Measurements from ENCODE around the gene MAP2K1.

Gene MAP2K1

DNA sequence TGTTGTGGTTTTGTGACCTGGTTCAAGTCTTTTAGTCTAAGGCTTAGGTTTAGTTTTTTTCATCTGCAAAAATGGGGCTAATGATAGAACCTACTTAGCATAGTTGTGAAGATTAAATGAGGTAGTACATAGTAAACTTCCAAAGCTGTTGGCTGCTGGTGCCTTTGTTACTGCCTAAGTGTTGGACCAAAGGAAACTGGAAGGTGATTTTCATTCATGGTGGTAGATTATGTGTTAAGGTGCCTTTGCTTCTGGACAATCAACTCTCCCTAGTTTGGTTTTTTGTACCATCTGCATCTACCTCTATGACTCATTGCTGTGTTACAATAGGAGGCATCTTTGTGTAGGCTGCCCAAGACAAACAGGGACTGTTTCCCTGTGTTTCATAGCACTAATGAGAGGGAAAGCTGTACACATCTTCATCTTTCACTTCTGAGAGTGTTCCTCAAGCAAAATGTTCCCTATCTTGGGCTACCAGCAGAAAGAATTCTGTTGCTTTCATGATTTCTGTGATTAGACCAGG lies 3.2 kb downstream of the MAP2K1 start:
- TF ChIP-seq CTCF (IDR thresholded peaks at IDR 0.05), result no peak

- no peak for TF ChIP-seq CTCF (IDR thresholded peaks at IDR 0.05)
Observed at GRCh38 chr15:66390678-66391077, 4.0 kb downstream of the MAP2K1 start.

DNA sequence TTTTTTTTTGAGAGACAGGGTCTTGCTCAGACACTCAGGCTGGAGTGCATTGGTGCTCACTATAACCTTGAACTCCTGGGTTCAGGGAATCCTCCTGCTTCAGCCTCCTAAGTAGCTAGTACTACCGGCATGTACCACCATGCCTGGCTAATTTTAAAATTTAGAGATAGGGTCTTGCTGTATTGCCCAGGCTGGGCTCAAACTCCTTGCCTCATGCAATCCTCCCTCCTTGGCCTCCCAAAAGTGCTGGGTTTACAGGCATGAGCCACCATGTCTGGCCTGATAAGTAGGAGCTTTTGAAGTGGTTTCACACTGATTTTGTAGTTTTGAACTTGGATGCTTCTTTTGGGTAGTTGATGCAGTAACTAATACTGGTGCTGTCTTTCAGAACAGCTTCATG lies 7.8 kb downstream of the MAP2K1 start:
- TF ChIP-seq CTCF (IDR thresholded peaks at IDR 0.05), result no peak

GRCh38 chr15:66394915-66395314 lies 8.2 kb downstream of the MAP2K1 start:
- no peak for TF ChIP-seq CTCF (IDR thresholded peaks at IDR 0.05)

GRCh38 chr15:66399276-66399675 lies 12.6 kb downstream of the MAP2K1 start:
- no peak for TF ChIP-seq CTCF (IDR thresholded peaks at IDR 0.05)

- no peak for TF ChIP-seq CTCF (IDR thresholded peaks at IDR 0.05)
Observed at GRCh38 chr15:66400351-66400774, 13.7 kb downstream of the MAP2K1 start.

GRCh38 chr15:66401130-66402021 lies 14.7 kb downstream of the MAP2K1 start:
- no peak for TF ChIP-seq CTCF (IDR thresholded peaks at IDR 0.05)

All from LNCAP (cell line).